Neural progenitor cell (in vitro differentiated cells): ENCODE data around the gene HLA-DOB.

Source experiments
- CTCF ChIP-seq: fragments of 200-600 bp; sonication (generic); IDR thresholded peaks from 2 replicates; pipeline ENCODE4 v1.5.1; 2017; ENCODE audit warnings: antibody characterized with exemption, mild to moderate bottlenecking
- EZH2 ChIP-seq: fragments of 200-600 bp; sonication (generic); IDR thresholded peaks from 2 replicates; pipeline ENCODE4 v1.6.1; 2017; ENCODE audit warnings: antibody characterized with exemption, mild to moderate bottlenecking, moderate library complexity
- EZH2phosphoT487 ChIP-seq: fragments of 200-600 bp; sonication (generic); IDR thresholded peaks from 2 replicates; pipeline ENCODE4 v1.6.1; 2017; ENCODE audit warnings: antibody characterized with exemption

- TF ChIP-seq CTCF (no peak), EZH2 (no peak), EZH2phosphoT487 (no peak)
Measured at GRCh38 chr6:32792901-32793435, 23.8 kb downstream of the HLA-DOB start.
